Esophagus muscularis mucosa (tissue), 4 donors: ENCODE measurements around the gene FXYD6. TPM values are rescaled to one million over a fixed set of nuclear protein-coding genes. Genes with fewer than 3 reads are reported as not detected.

ENCODE experiments used
- DNase-seq: peaks from one replicate; pipeline ENCODE4 v3.0.0-alpha.2; 2017; ENCODE audit errors: extremely low spot score
- H3K27ac ChIP-seq, 4 donors: fragments of 200-600 bp; sonication (generic); replicated peaks in 1 of 4; 1 replicate in 3 of 4; 2 replicates in 1 of 4; pipeline ENCODE4 v1.5.1; 2016 to 2019; ENCODE audit warnings: mild to moderate bottlenecking in 1 of 4
- H3K27me3 ChIP-seq, 4 donors: fragments of 200-600 bp; sonication (generic); one replicate each; pipeline versions ENCODE4 v1.5.1 to v1.6.0; 2016 to 2019
- H3K36me3 ChIP-seq, 4 donors: fragments of 200-600 bp; sonication (generic); one replicate each; pipeline ENCODE4 v1.5.1; 2016 to 2019
- H3K4me1 ChIP-seq, 4 donors: fragments of 200-600 bp; sonication (generic); one replicate each; pipeline ENCODE4 v1.5.1; 2016 to 2019
- H3K4me3 ChIP-seq, 4 donors: fragments of 200-600 bp; sonication (generic); 1 replicate in 2 of 4; 2 replicates in 2 of 4; pipeline ENCODE4 v1.5.1; 2016 to 2019; ENCODE audit warnings: mild to moderate bottlenecking in 4 of 4, moderate library complexity in 1 of 4
- H3K9me3 ChIP-seq, 4 donors: fragments of 200-600 bp; sonication (generic); 1 replicate in 3 of 4; 2 replicates in 1 of 4; pipeline ENCODE4 v1.5.1; 2016 to 2019
- CTCF ChIP-seq, 3 experiments: fragments of 200-600 bp in 2 of 3; fragments of 450-650 bp in 1 of 3; sonication (generic) in 2 of 3; IDR thresholded peaks; one replicate each; pipeline ENCODE4 v1.5.1; 2017 to 2019; ENCODE audit warnings: antibody characterized with exemption in 3 of 3, mild to moderate bottlenecking in 2 of 3, moderate library complexity in 1 of 3
- EP300 ChIP-seq: sonication (generic); formaldehyde crosslinking; IDR thresholded peaks from one replicate; pipeline ENCODE4 v1.6.1; 2017; ENCODE audit warnings: antibody characterized with exemption
- POLR2A ChIP-seq: fragments of 450-650 bp; IDR thresholded peaks from one replicate; pipeline ENCODE4 v1.6.1; 2017; ENCODE audit warnings: antibody characterized with exemption, moderate library complexity, mild to moderate bottlenecking, low read depth
- POLR2AphosphoS5 ChIP-seq, 2 donors: sonication (generic); formaldehyde crosslinking; IDR thresholded peaks; one replicate each; pipeline ENCODE4 v1.6.1; 2017; ENCODE audit warnings: antibody characterized with exemption in 2 of 2
- WGBS: methylation state at CpG from one replicate; pipeline ENCODE4 v1.1.5; 2018; 5-methylcytosine and 5-hydroxymethylcytosine counted together
- intact Hi-C: fragments of 100-400 bp; cut with DNase I; formaldehyde crosslinking; loops from one replicate; pipeline ENCODE4 v1.15.1; 2023
- total RNA-seq, 4 donors: library from RNA; depleted of rRNA; stranded (reverse); fragments of >200 nt; gene quantifications; one replicate each; pipeline versions ENCODE4 v1.1.0 to v1.2.1, GENCODE V29; 2016

Gene FXYD6
- total RNA-seq, 4 donors from 2014 or later = 78.9 to 105 (median 91.5) TPM

GRCh38 chr11:117923275-117923674 is 46.8 kb upstream of the FXYD6 start:
- Histone ChIP-seq H3K27me3 (no peaks in the 10 kb centered on the region), H3K27ac (no peak overlapping the region), H3K4me3 (no peak overlapping the region), H3K36me3 (no peaks in the 10 kb centered on the region), H3K9me3 (no peaks in the 10 kb centered on the region), H3K4me1 (peaks cover 0 to 4% (median 0%) of the 10 kb centered on the region in 4 donors)
- WGBS = 88% methylated on average over 4 of the region's 4 CpGs
- intact Hi-C loops = no loop called here
- no peak for DNase-seq
- no peak for TF ChIP-seq POLR2AphosphoS5 (IDR thresholded peaks at IDR 0.05)
- no peak for TF ChIP-seq CTCF (IDR thresholded peaks at IDR 0.05)
- no peak for TF ChIP-seq EP300
- TF ChIP-seq POLR2A = no peak

- DNase-seq = no peak
- no peak overlapping the region for H3K4me3 ChIP-seq
- no peaks in the 10 kb centered on the region for H3K9me3 ChIP-seq
- H3K27ac ChIP-seq = no peak overlapping the region
- intact Hi-C loops = no loop called here
- H3K27me3 ChIP-seq = no peaks in the 10 kb centered on the region
- H3K4me1 ChIP-seq = peaks cover 0 to 4% (median 0%) of the 10 kb centered on the region in 4 donors
- TF ChIP-seq EP300 = no peak
- TF ChIP-seq CTCF (IDR thresholded peaks at IDR 0.05) = no peak
- TF ChIP-seq POLR2A = no peak
- no peak for TF ChIP-seq POLR2AphosphoS5 (IDR thresholded peaks at IDR 0.05)
- 96% methylated on average over 4 of the region's 5 CpGs for WGBS
- no peaks in the 10 kb centered on the region for H3K36me3 ChIP-seq
Observed at GRCh38 chr11:117921893-117922292, 45.4 kb upstream of the FXYD6 start.

GRCh38 chr11:117921456-117921855 is 45.0 kb upstream of the FXYD6 start:
- no peaks in the 10 kb centered on the region for H3K27me3 ChIP-seq
- peaks cover 0 to 4% (median 0%) of the 10 kb centered on the region in 4 donors for H3K4me1 ChIP-seq
- intact Hi-C loops = no loop called here
- no peak overlapping the region for H3K4me3 ChIP-seq
- 100% methylated on average over 2 of the region's 2 CpGs for WGBS
- no peaks in the 10 kb centered on the region for H3K9me3 ChIP-seq
- no peak for DNase-seq
- no peak overlapping the region for H3K27ac ChIP-seq
- no peaks in the 10 kb centered on the region for H3K36me3 ChIP-seq
- TF ChIP-seq EP300 (no peak), POLR2AphosphoS5 (IDR thresholded peaks at IDR 0.05) (no peak), POLR2A (no peak)

- H3K27ac ChIP-seq = no peak overlapping the region
- TF ChIP-seq CTCF (IDR thresholded peaks at IDR 0.05) = no peak
- TF ChIP-seq POLR2A = no peak
- TF ChIP-seq EP300 = no peak
- TF ChIP-seq POLR2AphosphoS5 (IDR thresholded peaks at IDR 0.05) = no peak
- peaks cover 0 to 9% (median 0%) of the 10 kb centered on the region in 4 donors for H3K27me3 ChIP-seq
- H3K4me3 ChIP-seq = no peak overlapping the region
- intact Hi-C loops = no loop called here
- H3K4me1 ChIP-seq = peaks cover 0 to 4% (median 0%) of the 10 kb centered on the region in 4 donors
- DNase-seq = no peak
- no peaks in the 10 kb centered on the region for H3K9me3 ChIP-seq
- H3K36me3 ChIP-seq = no peaks in the 10 kb centered on the region
- WGBS = 86% methylated on average over 3 of the region's 4 CpGs
Observed at GRCh38 chr11:117919781-117920221, 43.3 kb upstream of the FXYD6 start.

- DNase-seq = no peak
- WGBS = 42% methylated on average over 4 of the region's 4 CpGs
- H3K36me3 ChIP-seq = no peaks in the 10 kb centered on the region
Observed at GRCh38 chr11:117919341-117919740, 42.9 kb upstream of the FXYD6 start.

More at GRCh38 chr11:117919341-117919740, 42.9 kb upstream of the FXYD6 start:
- H3K4me3 ChIP-seq = no peak overlapping the region
- intact Hi-C loops = no loop called here
- no peaks in the 10 kb centered on the region for H3K9me3 ChIP-seq
- H3K27ac ChIP-seq = no peak overlapping the region
- TF ChIP-seq POLR2AphosphoS5 (IDR thresholded peaks at IDR 0.05) = no peak
- H3K4me1 ChIP-seq = peaks cover 0 to 4% (median 0%) of the 10 kb centered on the region in 4 donors
- peaks cover 0 to 9% (median 0%) of the 10 kb centered on the region in 4 donors for H3K27me3 ChIP-seq
